Measurements from ENCODE around the gene INTU.
A peak's percentile ranks its signal among the peaks of the same experiment; 100 is the strongest.

- no peak for TF ChIP-seq POLR2A (IDR thresholded peaks at IDR 0.05; ENCODE audit: low read length)
- TF ChIP-seq REST (IDR thresholded peaks at IDR 0.05), result no peak
- TF ChIP-seq, protein P1, sequence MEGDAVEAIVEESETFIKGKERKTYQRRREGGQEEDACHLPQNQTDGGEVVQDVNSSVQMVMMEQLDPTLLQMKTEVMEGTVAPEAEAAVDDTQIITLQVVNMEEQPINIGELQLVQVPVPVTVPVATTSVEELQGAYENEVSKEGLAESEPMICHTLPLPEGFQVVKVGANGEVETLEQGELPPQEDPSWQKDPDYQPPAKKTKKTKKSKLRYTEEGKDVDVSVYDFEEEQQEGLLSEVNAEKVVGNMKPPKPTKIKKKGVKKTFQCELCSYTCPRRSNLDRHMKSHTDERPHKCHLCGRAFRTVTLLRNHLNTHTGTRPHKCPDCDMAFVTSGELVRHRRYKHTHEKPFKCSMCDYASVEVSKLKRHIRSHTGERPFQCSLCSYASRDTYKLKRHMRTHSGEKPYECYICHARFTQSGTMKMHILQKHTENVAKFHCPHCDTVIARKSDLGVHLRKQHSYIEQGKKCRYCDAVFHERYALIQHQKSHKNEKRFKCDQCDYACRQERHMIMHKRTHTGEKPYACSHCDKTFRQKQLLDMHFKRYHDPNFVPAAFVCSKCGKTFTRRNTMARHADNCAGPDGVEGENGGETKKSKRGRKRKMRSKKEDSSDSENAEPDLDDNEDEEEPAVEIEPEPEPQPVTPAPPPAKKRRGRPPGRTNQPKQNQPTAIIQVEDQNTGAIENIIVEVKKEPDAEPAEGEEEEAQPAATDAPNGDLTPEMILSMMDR (IDR thresholded peaks at IDR 0.05), result peak; percentile 60
- TF ChIP-seq JUN (IDR thresholded peaks at IDR 0.05), result no peak
- no peak for TF ChIP-seq JUNB (IDR thresholded peaks at IDR 0.05)
- TF ChIP-seq POLR2AphosphoS2 (conservative IDR thresholded peaks at IDR 0.05; ENCODE audit: low read length), result no peak
- TF ChIP-seq PHF8 (IDR thresholded peaks at IDR 0.05; ENCODE audit: borderline replicate concordance, low read depth), result no peak
- TF ChIP-seq, protein P2, sequence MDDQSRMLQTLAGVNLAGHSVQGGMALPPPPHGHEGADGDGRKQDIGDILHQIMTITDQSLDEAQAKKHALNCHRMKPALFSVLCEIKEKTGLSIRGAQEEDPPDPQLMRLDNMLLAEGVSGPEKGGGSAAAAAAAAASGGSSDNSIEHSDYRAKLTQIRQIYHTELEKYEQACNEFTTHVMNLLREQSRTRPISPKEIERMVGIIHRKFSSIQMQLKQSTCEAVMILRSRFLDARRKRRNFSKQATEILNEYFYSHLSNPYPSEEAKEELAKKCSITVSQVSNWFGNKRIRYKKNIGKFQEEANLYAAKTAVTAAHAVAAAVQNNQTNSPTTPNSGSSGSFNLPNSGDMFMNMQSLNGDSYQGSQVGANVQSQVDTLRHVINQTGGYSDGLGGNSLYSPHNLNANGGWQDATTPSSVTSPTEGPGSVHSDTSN (IDR thresholded peaks at IDR 0.05), result no peak
- no peak for TF ChIP-seq SREBF2 (IDR thresholded peaks at IDR 0.05)
- no peak for TF ChIP-seq CHD2 (IDR thresholded peaks at IDR 0.05; ENCODE audit: low read length, partially characterized antibody)
- no peak for TF ChIP-seq KDM1A (IDR thresholded peaks at IDR 0.05; ENCODE audit: low read depth)
These were observed 100.0 kb downstream of the INTU start for GRCh38 chr4:127732623-127733328.
